HG03175 (cell line): ENCODE measurements around the gene ESRRB.

Experiments used
- ATAC-seq: cut with Tn5 transposase; IDR thresholded peaks from one replicate; pipeline ENCODE4 v1.9.1; 2021; ENCODE audit warnings: mild to moderate bottlenecking, moderate library complexity; ENCODE audit not compliant: unreplicated experiment

Gene ESRRB

GRCh38 chr14:76446486-76446885 lies 70.5 kb downstream of the ESRRB start:
- no peak for ATAC-seq

GRCh38 chr14:76446921-76447320 lies 71.0 kb downstream of the ESRRB start:
- ATAC-seq, result no peak

GRCh38 chr14:76450476-76450875 lies 74.5 kb downstream of the ESRRB start:
- ATAC-seq, result no peak

GRCh38 chr14:76456200-76456599 lies 80.3 kb downstream of the ESRRB start:
- ATAC-seq, result no peak

GRCh38 chr14:76456891-76457586 lies 81.1 kb downstream of the ESRRB start:
- no peak for ATAC-seq

- ATAC-seq, result no peak
These were observed 81.9 kb downstream of the ESRRB start for GRCh38 chr14:76457841-76458240.

GRCh38 chr14:76461886-76462285 lies 85.9 kb downstream of the ESRRB start:
- ATAC-seq, result no peak

- no peak for ATAC-seq
These were observed 86.4 kb downstream of the ESRRB start for GRCh38 chr14:76462330-76462729.

GRCh38 chr14:76463105-76463504 lies 87.2 kb downstream of the ESRRB start:
- no peak for ATAC-seq

GRCh38 chr14:76464856-76465255 lies 88.9 kb downstream of the ESRRB start:
- no peak for ATAC-seq

GRCh38 chr14:76465664-76466063 lies 89.7 kb downstream of the ESRRB start:
- ATAC-seq, result no peak

- ATAC-seq, result no peak
These were observed 91.8 kb downstream of the ESRRB start for GRCh38 chr14:76467711-76468155.

- ATAC-seq, result no peak
These were observed 96.3 kb downstream of the ESRRB start for GRCh38 chr14:76472199-76472723.

GRCh38 chr14:76473481-76474263 lies 97.7 kb downstream of the ESRRB start:
- no peak for ATAC-seq

- ATAC-seq, result no peak
These were observed 104.5 kb downstream of the ESRRB start for GRCh38 chr14:76480426-76480825.

GRCh38 chr14:76484355-76484754 lies 108.4 kb downstream of the ESRRB start:
- ATAC-seq, result no peak

- no peak for ATAC-seq
These were observed 110.4 kb downstream of the ESRRB start for GRCh38 chr14:76486251-76486743.

- no peak for ATAC-seq
These were observed 112.6 kb downstream of the ESRRB start for GRCh38 chr14:76488551-76488950.

- ATAC-seq, result no peak
These were observed 113.7 kb downstream of the ESRRB start for GRCh38 chr14:76489667-76490066.

- no peak for ATAC-seq
These were observed 114.2 kb downstream of the ESRRB start for GRCh38 chr14:76490111-76490510.

GRCh38 chr14:76490735-76491134 lies 114.8 kb downstream of the ESRRB start:
- ATAC-seq, result no peak
